Stimulated activated CD4-positive, alpha-beta T cell treated with anti-CD3 and anti-CD28 coated beads, Interleukin-4, amount 100 ng/mL, for 4 hours (primary cell): ENCODE measurements around the gene MRFAP1L1.
"Not testable (repeated sequence)": the region's sequence is repeated elsewhere in the genome, so short reads cannot be mapped to it uniquely, and the experiment has no call there.

Experiments used
- DNase-seq, 2 experiments: peaks; one replicate each; pipeline ENCODE4 v3.0.0-alpha.2; 2020

MRFAP1L1 gene

DNA sequence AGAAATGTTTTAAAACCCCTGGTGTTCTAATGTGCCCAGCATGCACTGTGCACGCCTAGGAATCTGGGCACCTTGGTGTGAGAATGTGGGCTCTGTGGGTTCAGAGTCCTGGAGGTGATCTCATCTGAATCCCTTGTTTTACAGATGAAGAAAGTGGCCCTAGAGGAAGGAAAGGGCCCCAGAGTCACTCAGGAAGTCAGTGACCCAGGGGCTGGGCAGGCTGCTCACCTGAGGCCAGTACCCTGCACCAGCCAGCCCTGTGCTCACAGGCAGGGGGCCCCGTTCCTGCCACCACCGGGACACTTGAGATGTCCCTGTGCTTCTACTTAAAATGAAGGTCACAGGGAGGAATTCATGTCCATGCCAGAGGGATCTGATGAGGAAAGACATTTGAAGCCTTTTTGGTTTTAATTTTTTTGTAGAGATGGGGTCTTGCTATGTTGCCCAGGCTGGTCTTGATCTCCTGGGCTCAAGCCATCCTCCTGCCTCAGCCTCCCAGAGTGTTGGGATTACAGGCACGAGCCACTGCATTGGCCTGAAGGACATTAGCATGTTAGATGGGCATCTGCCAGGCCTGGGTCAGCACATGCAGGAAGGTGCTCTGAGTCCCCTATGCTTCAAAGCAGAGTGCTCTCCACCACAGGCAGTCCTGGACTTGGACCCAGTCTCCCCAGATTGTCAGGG lies 23.4 kb downstream of the MRFAP1L1 start:
- no peak for DNase-seq

GRCh38 chr4:6684656-6685055 lies 25.0 kb downstream of the MRFAP1L1 start:
- DNase-seq: no peak

DNA sequence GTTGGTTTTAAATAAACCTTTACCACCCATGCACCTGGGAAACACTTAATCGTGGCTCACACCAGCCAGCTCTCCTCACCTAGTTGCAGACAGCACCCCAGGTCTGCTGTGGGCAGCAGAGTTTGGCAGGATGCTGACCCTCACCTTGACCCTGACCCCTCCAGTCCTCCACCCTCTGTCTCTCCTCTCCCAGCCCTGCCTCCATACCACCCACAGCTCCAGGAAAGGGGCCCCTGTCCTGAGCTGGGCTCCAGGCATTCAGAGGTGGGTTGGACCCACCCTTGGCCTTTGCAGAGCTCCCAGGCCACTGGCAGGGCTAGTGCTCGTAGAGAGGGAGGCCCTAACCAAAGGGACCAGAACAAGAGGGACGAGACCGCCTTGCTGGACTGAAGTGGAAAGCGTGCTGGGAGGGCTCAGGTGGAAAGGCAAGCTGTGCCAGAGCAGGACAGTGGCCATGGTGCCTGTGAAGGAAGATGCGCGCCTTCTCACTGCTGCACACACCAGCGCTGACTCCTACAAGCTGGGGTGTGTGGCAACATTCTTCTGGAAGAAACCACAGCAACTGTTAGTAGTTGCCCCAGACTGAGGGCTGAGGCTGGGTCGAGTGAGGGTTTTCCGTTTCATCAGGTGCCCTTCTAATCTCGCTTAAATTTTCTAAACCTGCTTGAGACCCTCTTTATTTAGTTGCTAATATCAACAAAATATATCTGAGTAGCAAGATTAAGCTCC lies 26.6 kb downstream of the MRFAP1L1 start:
- DNase-seq: no peak

GRCh38 chr4:6681191-6681590 lies 28.5 kb downstream of the MRFAP1L1 start:
- DNase-seq: no peak

GRCh38 chr4:6680372-6681034 lies 29.2 kb downstream of the MRFAP1L1 start:
- DNase-seq: no peak

DNA sequence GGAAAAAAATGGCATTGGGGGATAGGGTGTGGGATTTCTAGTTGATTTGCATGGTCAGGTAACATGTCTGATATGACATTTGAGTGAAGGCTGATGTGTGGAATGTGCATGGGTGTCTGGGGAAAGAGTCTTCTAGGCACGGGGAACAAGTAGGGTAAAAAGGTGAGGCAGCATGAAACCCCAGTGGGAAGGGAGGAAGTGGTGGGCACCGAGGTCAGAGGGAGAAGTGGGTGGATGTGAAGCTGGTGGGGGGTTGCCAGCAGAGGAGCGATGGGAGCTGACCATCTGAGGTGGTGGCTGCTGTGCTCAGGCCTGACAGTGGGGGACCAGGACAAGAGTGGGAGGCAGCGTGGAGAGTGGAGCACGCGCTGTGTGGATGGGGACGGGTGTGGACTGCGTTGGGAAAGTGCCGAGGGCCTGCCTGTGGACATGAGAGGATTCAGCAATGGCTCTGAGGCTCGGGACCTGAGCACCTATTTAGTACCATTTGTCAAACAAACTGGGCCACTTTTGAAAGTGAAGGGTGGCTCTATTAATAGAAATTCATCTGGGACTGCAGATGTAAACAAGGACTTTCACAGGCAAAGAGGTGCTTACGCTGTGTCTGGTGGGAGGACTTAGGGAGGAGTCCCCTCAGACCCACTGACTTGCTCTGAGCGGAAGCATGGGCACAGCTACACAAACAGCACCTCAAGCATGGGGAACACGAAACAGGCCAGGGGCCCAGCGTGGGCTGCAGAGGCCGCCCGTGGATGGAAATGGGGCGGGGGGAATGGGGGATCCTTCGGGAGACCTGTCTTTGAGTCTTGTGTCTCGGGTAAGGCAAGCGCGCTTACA lies 32.7 kb downstream of the MRFAP1L1 start:
- DNase-seq: no peak

- peak; percentile 35 to 73 for DNase-seq
Observed at GRCh38 chr4:6674500-6675149, 35.0 kb downstream of the MRFAP1L1 start.

GRCh38 chr4:6673660-6674499 lies 35.8 kb downstream of the MRFAP1L1 start:
- DNase-seq: peak; percentile 90 to 93

- DNase-seq: peak in 1 of 2 experiments; percentile 64
Observed at GRCh38 chr4:6673191-6673659, 36.4 kb downstream of the MRFAP1L1 start.

DNA sequence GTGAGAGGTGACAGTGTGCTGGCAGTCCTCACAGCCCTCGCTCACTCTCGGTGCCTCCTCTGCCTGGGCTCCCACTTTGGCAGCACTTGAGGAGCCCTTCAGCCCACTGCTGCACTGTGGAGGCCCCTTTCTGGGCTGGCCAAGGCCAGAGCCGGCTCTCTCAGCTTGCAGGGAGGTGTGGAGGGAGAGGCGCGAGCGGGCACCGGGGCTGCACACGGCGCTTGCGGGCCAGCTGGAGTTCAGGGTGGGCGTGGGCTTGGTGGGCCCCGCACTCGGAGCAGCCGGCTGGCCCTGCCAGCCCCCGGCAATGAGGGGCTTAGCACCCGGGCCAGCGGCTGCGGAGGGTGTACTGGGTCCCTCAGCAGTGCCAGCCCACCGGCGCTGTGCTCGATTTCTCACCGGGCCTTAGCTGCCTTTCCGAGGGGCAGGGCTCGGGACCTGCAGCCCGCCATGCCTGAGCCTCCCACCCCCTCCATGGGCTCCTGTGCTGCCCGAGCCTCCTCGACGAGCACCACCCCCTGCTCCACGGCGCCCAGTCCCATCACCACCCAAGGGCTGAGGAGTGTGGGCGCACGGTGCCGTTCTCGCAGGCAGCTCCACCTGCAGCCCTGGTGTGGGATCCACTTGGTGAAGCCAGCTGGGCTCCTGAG lies 37.0 kb downstream of the MRFAP1L1 start:
- not testable (repeated sequence) for DNase-seq

DNA sequence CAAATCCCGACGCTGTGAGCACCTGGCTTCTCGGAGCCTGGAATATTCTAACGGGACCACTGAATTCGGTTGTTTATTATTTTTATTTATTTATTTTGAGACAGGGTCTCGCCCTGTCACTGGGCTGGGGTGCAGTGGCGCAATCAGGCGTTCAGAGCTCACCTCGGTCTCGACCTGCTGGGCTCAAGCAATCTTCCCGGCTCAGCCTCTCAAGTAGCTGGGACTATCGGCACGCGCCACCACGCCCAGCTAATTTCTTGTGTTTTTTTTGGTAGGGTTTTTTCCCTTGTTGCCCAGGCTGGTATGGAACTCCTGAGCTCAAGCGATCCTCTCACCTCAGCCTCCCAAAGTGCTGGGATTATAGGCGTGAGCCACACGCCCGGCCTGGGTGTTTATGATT lies 37.5 kb downstream of the MRFAP1L1 start:
- DNase-seq: no peak

DNA sequence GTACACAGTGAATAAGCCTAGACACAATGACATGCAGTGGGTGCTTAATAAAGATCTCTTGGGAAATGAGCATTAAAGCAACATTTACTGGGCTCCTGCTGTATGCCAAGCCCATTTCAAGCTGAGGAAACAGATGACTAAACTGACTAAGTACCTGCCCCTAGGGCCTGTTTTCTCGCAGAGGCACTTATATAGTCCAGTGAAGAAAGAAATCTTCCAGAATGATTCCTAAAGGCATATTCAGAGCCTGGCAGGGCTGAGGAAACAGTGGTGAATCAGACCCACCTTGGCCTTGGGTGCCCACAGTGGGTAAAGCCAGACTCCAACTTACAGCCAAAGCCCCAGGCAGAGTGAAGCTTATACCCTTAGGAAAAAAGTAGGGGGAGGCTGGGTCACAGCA lies 38.0 kb downstream of the MRFAP1L1 start:
- no peak for DNase-seq

DNA sequence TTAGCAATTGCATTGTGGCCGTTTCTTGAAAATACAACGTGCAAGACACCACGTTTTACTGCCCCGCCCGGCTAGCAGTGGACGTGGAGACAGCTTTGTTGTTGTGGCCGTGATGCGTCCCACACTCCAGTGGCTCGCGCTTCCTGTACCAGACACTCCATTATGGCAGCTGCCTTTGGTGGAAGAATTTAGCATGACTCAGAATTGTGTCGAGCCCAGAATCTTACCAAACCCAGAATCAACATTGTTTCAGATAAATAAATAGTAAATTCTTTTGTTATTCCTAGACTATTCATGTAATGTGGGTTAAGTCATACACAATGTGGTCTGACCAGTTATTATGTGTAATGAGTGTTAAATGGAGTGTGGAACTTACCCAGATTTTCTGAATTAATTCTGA lies 41.3 kb downstream of the MRFAP1L1 start:
- DNase-seq: no peak

GRCh38 chr4:6665320-6665654 lies 44.4 kb downstream of the MRFAP1L1 start:
- no peak for DNase-seq

GRCh38 chr4:6663596-6664393 lies 45.9 kb downstream of the MRFAP1L1 start:
- DNase-seq: no peak

- DNase-seq: no peak
Observed at GRCh38 chr4:6662591-6662990, 47.1 kb downstream of the MRFAP1L1 start.

DNA sequence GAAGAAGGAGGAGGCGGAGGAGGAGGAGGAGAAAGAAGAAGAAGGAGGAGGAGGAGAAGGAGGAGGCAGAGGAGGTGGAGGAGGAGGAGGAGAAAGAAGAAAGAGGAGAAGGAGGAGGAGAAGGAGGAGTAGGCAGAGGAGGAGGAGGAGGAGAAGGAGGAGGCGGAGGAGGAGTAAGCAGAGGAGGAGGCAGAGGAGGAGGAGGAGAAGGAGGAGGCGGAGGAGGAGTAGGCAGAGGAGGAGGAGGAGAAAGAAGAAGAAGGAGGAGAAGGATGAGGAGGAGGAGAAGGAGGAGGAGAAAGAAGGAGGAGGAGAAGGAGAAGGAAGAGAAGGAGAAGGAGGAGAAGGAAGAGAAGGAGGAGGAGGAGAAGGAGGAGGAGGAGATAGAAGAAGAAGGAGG lies 49.2 kb downstream of the MRFAP1L1 start:
- DNase-seq: no peak

- DNase-seq: no peak
Observed at GRCh38 chr4:6659897-6660296, 49.8 kb downstream of the MRFAP1L1 start.

- DNase-seq: peak; percentile 53 to 57
Observed at GRCh38 chr4:6658597-6659075, 51.0 kb downstream of the MRFAP1L1 start.

DNA sequence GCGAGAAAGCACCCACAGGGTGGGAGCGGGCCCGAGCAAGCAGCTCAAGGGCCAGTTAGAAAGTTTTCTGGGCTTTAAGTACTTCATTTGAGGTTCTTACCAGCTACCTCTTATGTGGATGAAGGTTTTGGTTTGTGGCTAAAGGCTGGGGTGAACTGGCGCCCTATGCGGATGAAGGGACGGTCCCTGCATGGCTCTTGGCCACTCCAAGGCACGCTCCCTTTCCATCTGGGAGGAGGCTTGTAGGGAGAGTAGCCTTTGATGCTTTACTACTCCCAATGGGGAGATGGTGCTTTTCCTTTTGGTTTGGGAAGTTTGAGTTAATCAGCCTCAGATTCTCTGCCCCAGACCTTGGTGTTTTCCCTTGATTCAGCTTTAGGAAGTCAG lies 51.5 kb downstream of the MRFAP1L1 start:
- DNase-seq: no peak
